SK-N-SH (cell line): ENCODE data around the gene RANBP9.

ENCODE experiments used
- CHD2 ChIP-seq: fragments of 150-350 bp; IDR thresholded peaks from 2 replicates; pipeline ENCODE4 v1.6.1; 2018; ENCODE audit warnings: low read length; ENCODE audit not compliant: partially characterized antibody
- CTCF ChIP-seq: fragments of 200-600 bp; sonication (generic); IDR thresholded peaks from 2 replicates; pipeline ENCODE4 v1.6.1; 2017; ENCODE audit warnings: antibody characterized with exemption, mild to moderate bottlenecking, moderate library complexity
- RAD21 ChIP-seq: IDR thresholded peaks from 2 replicates; pipeline ENCODE4 v1.6.1; 2012; ENCODE audit warnings: mild to moderate bottlenecking, low read length
- RFX5 ChIP-seq: IDR thresholded peaks from 2 replicates; pipeline ENCODE4 v1.6.1; 2012; ENCODE audit warnings: mild to moderate bottlenecking, improper control_type of control experiment, low read length
- SMC3 ChIP-seq: IDR thresholded peaks from 2 replicates; pipeline ENCODE4 v1.6.1; 2012; ENCODE audit warnings: low read depth, low read length, improper control_type of control experiment
- USF2 ChIP-seq: fragments of 150-350 bp; IDR thresholded peaks from 2 replicates; pipeline ENCODE4 v1.6.1; 2017; ENCODE audit warnings: antibody characterized with exemption, low read length, low read depth, borderline replicate concordance

GRCh38 chr6:13572951-13573654 is 138.5 kb downstream of the RANBP9 start:
- TF ChIP-seq CTCF (no peak), CHD2 (no peak), RAD21 (no peak), RFX5 (no peak), SMC3 (no peak), USF2 (no peak)
